NCI-H82 treated with DMSO at 0.1 percent for 48 hours (cell line): ENCODE data around the gene FADS2.

Experiments used
- DNase-seq: peaks from one replicate; lab custom pipeline; 2025; ENCODE audit not compliant: unreplicated experiment; lab: John Stamatoyannopoulos, UW

The FADS2 gene

GRCh38 chr11:61827571-61828378 is at the start of gene FADS2:
Gene FADS2, plus strand, starts transcription at chr11:61828300. Its CDS starts 91 bp downstream, at chr11:61828391.
- peak; percentile 92 for DNase-seq

- no peak for DNase-seq
These were observed 49.7 kb upstream of the FADS2 start for GRCh38 chr11:61778357-61778886.

- no peak for DNase-seq
These were observed 49.0 kb upstream of the FADS2 start for GRCh38 chr11:61778920-61779650.

DNA sequence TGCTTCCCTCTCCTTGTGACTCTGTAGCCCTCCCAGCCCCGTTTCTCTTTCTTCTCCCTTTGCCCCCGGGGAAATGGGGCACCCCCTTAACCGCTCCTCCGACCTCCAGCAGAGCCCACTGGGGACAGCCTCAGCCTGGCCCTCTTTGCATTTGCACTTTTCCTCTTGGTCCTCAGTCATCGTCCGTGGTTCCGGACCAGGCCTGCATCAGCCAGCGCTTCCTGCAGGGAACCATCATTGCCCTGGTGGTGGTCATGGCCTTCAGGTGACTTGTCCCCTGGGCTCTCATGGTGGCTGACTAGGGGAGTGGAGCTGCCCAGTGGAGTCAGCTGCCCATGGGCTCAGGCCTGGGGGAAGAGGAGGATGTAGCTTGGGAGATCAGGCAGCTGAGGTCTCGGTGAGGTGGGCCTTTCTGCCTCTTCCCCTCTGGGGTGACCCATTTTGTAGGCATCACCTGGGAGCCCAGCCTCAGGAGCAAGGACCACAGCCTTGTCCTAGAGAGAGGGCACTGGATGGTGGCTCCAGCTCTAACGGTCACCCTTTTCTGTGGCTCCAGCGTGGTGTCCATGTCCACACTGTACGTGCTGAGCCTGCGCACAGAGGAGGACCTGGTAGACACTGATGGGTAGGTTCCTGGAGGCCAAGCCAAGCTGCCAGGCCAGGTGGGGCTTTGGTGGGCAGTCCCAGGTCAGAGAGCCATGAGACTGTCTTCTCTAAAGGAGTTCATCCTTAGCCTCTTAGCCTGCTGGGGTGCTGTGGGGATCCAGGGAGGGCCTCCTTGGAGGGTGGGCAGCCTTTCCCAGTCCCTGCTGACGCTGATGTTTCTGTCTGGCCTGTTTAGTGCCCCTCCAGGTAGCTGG is 48.2 kb upstream of the FADS2 start:
- no peak for DNase-seq

GRCh38 chr11:61780581-61781162 is 47.4 kb upstream of the FADS2 start:
- DNase-seq, result no peak

GRCh38 chr11:61781585-61781984 is 46.5 kb upstream of the FADS2 start:
- DNase-seq, result no peak

GRCh38 chr11:61782299-61782698 is 45.8 kb upstream of the FADS2 start:
- DNase-seq, result no peak

- DNase-seq, result no peak
These were observed 45.3 kb upstream of the FADS2 start for GRCh38 chr11:61782841-61783240.

DNA sequence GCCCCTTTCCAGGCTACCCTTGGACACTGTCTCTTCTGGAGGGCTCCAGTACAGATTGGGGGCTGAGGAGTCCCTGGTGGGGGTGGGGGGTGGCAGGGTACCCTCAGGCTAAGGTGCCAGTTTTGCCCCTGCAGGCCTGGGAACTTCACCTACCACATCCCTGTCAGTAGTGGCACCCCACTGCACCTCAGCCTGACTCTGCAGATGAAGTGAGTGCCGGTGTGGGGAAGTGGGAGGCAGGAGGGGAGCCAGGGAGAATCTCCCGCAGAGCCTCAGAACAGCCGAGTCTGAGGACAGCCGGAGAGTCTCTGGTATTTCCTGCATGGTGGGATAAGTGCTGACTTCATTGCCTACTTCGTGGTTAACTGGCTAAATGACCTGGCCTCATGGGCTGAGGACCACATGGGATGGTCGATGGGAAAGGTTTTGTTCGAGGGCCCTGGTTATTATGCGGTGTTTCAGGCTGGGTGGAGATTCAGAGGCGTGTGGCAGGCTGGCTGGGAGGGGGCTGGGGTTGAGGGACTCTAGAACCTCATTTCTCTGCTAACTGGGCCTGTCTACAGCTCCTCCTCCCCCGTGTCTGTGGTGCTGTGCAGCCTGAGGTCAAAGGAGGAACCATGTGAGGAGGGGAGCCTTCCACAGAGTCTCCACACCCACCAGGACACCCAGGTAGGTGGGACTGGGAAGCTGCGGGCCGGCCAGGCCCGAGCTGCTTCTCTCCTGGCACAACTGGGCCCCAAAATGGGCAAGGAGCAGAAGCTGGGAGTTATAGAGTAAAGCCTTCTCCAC is 44.2 kb upstream of the FADS2 start:
- no peak for DNase-seq

- no peak for DNase-seq
These were observed 43.6 kb upstream of the FADS2 start for GRCh38 chr11:61784506-61784805.

- no peak for DNase-seq
These were observed 42.2 kb upstream of the FADS2 start for GRCh38 chr11:61785837-61786402.

GRCh38 chr11:61787928-61788491 is 40.1 kb upstream of the FADS2 start:
- DNase-seq, result peak; percentile 45

DNA sequence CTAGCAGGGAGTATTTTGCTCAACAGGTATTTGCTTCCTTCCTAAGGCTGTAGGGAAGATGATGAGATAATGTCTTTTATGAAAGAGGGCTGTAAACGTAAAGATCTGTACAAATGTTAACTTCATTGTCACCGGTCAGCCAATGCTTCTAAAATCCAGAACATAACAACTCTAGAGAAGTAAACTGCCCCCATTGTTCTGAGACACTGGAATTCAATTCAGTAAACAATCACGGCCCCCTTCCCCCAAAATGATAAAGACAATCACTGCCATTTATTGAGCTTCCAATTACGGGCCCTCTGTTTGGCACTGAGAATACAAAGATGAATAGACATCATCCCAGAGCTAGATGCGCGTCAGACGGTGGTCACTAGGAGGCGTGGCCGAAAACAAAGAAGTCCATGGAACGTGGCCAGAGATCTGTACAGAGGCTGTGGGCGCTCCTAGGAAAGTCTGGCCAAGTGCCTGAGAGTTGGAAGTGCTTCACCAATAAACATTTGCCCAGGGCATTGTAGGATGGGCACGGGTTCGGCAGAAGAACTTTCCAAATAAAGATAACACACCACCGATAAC is 36.3 kb upstream of the FADS2 start:
- DNase-seq, result peak; percentile 27

DNA sequence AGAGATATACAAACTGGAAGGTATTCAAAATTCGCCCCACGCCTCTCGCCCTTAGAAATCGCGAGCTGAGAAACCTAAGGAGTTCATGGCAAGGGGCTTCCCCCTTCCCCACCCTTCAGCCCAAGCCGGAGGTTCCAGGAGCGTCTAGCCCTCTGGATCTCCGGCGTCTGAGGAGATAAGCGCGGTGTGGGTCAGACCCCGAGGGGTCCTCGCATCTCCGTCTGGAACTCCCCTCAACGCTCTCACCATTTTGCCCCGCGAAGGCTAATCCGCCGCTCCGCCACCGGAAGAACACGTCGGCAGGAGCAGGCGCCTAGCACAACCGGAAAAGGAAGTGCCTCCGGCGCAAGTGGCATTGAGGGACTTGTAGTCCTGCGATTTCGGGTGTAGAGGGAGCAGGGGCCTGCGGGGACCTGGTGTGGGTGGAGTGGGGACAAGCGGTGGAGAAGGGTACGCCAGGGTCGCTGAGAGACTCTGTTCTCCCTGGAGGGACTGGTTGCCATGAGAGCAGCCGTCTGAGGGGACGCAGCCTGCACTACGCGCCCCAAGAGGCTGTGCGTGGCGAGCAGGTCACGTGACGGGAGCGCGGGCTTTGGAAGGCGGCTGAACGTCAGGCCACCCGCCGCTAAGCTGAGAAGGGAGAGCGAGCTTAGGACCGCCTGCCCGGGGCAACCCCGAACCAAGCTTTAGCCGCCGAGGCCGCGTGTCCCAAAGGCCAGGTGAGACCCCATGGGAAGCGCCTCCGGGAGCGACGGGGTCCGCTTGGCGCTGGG is 35.6 kb upstream of the FADS2 start, which contains the start of the genes FEN1 and TMEM258:
Gene FEN1, plus strand, starts transcription at position 602 of the 773 bp plus-strand sequence. CDS start 2,451 bp downstream, outside the sequence.
Gene TMEM258, minus strand, starts transcription at position 290 of the 773 bp plus-strand sequence. Its CDS starts 41 bp downstream, at position 249.
- peak; percentile 74 for DNase-seq

DNA sequence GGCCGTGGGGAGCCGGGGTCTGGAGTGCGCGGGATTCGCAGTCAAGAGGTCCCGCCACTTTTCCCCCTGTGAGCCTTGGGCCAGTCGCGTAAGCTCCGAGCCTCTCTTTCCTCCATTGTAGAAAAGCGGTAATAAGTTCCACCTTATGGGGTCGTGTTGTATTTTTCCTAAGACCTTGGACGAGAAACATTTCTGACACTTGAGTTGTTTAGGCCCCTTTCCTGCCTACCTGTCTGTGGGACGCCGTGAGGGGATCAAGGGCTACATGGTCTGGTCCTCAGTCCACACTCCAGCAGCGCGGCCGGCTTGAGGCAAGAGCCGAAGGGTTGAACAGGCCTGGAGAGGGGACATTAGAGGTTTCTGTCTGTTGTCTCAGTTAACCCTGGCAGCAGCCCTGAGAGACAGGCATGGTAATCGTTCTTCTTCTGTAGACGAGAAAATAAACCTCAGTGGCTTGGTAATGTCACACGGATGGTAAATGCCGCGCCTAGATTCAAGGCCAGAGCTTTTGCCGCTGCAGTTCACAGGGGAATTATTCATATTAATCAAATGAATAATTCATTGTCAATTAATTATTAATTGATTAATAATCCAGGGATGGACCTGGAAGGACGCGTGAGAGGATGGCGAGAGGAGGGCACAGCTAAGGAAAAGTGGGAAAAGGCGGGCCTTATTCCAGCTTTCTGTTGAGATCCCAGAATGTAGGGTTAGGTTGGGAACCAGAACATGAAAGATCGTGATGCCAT is 34.8 kb upstream of the FADS2 start:
- DNase-seq, result peak; percentile 22

DNA sequence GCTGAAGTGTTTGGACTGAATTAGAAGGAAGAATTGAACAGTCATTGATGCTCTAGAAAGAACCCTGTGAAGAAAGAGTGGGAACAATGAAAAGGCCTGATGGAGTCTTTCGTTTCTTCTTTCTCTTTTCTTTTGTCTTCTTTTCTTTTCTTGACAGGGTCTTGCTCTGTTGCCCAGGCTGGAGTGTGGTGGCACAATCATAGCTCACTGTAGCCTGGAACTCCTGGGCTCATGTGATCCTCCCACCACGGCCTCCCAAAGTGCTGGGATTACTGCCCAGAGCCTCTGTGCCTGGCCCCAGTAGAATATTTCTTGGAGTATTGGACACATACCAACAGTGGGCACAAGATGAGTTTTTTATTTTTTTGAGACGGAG is 34.3 kb upstream of the FADS2 start:
- DNase-seq, result no peak

- DNase-seq, result no peak
These were observed 33.5 kb upstream of the FADS2 start for GRCh38 chr11:61794579-61794978.
